ENCODE measurements around the gene FOXQ1. TPM values are rescaled to one million over a fixed set of nuclear protein-coding genes. Genes with fewer than 3 reads are reported as not detected.

The FOXQ1 gene
- total RNA-seq, 1 donor from 2014 or later: not detected

- no peak for TF ChIP-seq CTCF (IDR thresholded peaks at IDR 0.05)
- peaks cover 23% of the 10 kb centered on the region for H3K4me1 Mint-ChIP-seq (ENCODE audit: low read depth)
- no peaks in the 10 kb centered on the region for H3K36me3 Mint-ChIP-seq (ENCODE audit: low read depth)
- no peak for DNase-seq (ENCODE audit: low spot score)
- no peaks in the 10 kb centered on the region for H3K9me3 Mint-ChIP-seq (ENCODE audit: low read depth)
- peak overlapping the region; percentile 63 for H3K4me3 Mint-ChIP-seq (ENCODE audit: unreplicated experiment)
- H3K27me3 Mint-ChIP-seq (ENCODE audit: low read depth): peaks cover 70% of the 10 kb centered on the region
- H3K27ac Mint-ChIP-seq (ENCODE audit: unreplicated experiment): no peak overlapping the region
These were observed 240 bp downstream of the FOXQ1 start for GRCh38 chr6:1312203-1312472.

- peak overlapping the region; percentile 63 for H3K4me3 Mint-ChIP-seq (ENCODE audit: unreplicated experiment)
- no peaks in the 10 kb centered on the region for H3K36me3 Mint-ChIP-seq (ENCODE audit: low read depth)
- H3K27ac Mint-ChIP-seq (ENCODE audit: unreplicated experiment): no peak overlapping the region
- H3K4me1 Mint-ChIP-seq (ENCODE audit: low read depth): peaks cover 23% of the 10 kb centered on the region
- H3K27me3 Mint-ChIP-seq (ENCODE audit: low read depth): peaks cover 66% of the 10 kb centered on the region
- no peak for TF ChIP-seq CTCF (IDR thresholded peaks at IDR 0.05)
- H3K9me3 Mint-ChIP-seq (ENCODE audit: low read depth): no peaks in the 10 kb centered on the region
- no peak for DNase-seq (ENCODE audit: low spot score)
These were observed 822 bp downstream of the FOXQ1 start for GRCh38 chr6:1312473-1313367.

GRCh38 chr6:1313384-1313766, 1.5 kb downstream of the FOXQ1 start:
- TF ChIP-seq CTCF (IDR thresholded peaks at IDR 0.05): no peak
- Mint-ChIP-seq H3K27ac (ENCODE audit: unreplicated experiment) (no peak overlapping the region), H3K36me3 (ENCODE audit: low read depth) (no peaks in the 10 kb centered on the region), H3K9me3 (ENCODE audit: low read depth) (no peaks in the 10 kb centered on the region), H3K4me1 (ENCODE audit: low read depth) (peaks cover 23% of the 10 kb centered on the region), H3K4me3 (ENCODE audit: unreplicated experiment) (no peak overlapping the region), H3K27me3 (ENCODE audit: low read depth) (peaks cover 65% of the 10 kb centered on the region)
- no peak for DNase-seq (ENCODE audit: low spot score)

GRCh38 chr6:1313767-1314503, 2.0 kb downstream of the FOXQ1 start:
- Mint-ChIP-seq H3K4me1 (ENCODE audit: low read depth) (peaks cover 23% of the 10 kb centered on the region), H3K27ac (ENCODE audit: unreplicated experiment) (no peak overlapping the region)
- TF ChIP-seq CTCF (IDR thresholded peaks at IDR 0.05): peak; percentile 63

GRCh38 chr6:1314617-1315016, 2.7 kb downstream of the FOXQ1 start:
- H3K9me3 Mint-ChIP-seq (ENCODE audit: low read depth): no peaks in the 10 kb centered on the region
- no peak overlapping the region for H3K27ac Mint-ChIP-seq (ENCODE audit: unreplicated experiment)
- H3K4me1 Mint-ChIP-seq (ENCODE audit: low read depth): peaks cover 23% of the 10 kb centered on the region

More at GRCh38 chr6:1313767-1314503, 2.0 kb downstream of the FOXQ1 start:
- no peak for DNase-seq (ENCODE audit: low spot score)
- no peaks in the 10 kb centered on the region for H3K36me3 Mint-ChIP-seq (ENCODE audit: low read depth)
- peaks cover 59% of the 10 kb centered on the region for H3K27me3 Mint-ChIP-seq (ENCODE audit: low read depth)
- H3K4me3 Mint-ChIP-seq (ENCODE audit: unreplicated experiment): no peak overlapping the region
- no peaks in the 10 kb centered on the region for H3K9me3 Mint-ChIP-seq (ENCODE audit: low read depth)

More at GRCh38 chr6:1314617-1315016, 2.7 kb downstream of the FOXQ1 start:
- Mint-ChIP-seq H3K27me3 (ENCODE audit: low read depth) (peaks cover 53% of the 10 kb centered on the region), H3K4me3 (ENCODE audit: unreplicated experiment) (no peak overlapping the region), H3K36me3 (ENCODE audit: low read depth) (no peaks in the 10 kb centered on the region)
- no peak for TF ChIP-seq CTCF (IDR thresholded peaks at IDR 0.05)
- DNase-seq (ENCODE audit: low spot score): no peak
